NCI-H2196 (cell line): ENCODE results near the gene POMT2.

Experiments
- DNase-seq: peaks from one replicate; lab custom pipeline; 2025; ENCODE audit not compliant: unreplicated experiment; lab: John Stamatoyannopoulos, UW

The POMT2 gene

DNA sequence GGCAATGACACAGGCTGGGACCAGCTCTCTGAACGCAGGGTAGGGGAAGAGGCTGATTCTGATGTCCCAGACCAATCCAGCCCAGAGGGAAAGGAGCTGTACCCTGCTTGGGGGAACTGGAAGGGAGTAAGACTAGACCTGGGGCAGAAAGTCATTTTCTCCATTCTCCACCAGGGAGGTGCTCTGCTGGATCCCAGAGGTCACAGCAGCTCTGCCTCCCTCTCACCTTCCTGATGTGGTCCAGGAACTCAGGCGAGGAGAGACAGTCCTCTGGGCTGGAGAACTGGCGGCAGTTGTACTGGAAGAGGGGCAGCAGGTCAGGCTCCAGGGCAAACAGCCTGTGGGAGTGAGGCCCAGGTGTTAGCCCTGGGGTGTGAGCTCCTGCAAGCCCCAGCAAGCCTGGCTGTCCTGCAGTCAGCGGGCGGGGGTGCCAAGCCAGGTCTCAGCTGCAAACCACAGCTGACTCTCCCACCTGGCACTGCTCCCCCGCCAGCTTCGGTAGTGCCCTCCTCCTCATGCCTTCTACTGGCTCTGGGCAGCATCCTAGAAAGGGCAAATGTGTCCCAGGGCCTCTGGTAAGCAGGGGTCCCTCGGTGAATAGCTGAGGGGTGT, 51.6 kb downstream of the POMT2 start:
- DNase-seq, result peak; percentile 76

DNA sequence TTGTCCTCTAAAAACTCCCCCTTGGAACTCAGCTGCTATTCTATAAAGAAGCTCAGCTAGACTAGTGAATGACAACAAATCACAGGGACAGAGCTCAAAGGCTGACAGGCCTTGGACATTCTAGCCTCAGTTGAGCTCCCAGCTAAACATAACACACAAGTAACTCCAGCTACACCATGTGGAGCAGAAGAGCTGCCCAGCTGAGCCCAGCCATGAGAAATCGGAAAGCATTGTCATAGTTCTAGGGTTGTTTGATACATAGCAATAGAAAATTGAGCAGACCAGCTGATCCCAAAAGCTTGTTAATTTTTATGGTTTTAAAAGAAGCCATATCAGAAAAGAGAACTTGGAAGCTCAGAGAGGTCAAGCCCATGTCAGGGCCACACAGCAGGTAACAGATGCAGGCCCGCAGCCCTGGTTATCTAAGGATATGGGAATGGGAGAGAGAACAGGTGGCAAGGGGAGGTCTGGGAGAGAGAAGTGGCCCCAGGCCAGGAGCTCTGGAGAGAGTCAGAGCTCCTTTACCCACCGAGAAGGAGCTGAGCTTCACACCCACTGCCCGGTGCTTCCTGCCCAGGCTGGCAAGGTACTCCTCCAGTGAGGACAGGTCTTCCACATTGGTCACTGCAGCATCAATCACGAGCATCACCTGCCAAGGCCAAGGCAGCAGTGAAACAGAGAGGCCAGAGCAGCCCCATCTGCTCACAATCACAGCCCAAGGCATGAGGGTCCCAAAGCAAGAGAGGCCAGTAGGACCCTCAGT, 52.6 kb downstream of the POMT2 start:
- DNase-seq, result no peak

DNA sequence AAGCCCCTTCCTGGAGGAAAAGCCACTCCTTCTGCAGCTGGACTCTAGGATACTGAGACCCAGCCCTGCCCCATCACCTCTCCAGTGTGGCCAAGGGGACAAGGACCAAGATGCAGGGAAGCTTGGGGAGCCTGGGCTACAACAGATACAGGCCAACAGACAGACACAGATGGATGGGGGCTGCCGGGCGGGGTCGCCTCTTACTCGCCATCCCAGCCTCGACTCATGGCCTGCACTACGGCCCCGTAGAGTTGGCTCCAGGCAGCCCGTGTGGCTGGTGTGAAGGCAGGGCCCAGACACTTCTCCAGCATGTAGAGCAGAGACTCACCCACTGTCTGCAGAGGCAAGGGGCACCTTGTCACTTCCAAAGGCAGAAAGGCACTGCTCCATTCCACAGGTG, 54.3 kb downstream of the POMT2 start:
- DNase-seq, result no peak

DNA sequence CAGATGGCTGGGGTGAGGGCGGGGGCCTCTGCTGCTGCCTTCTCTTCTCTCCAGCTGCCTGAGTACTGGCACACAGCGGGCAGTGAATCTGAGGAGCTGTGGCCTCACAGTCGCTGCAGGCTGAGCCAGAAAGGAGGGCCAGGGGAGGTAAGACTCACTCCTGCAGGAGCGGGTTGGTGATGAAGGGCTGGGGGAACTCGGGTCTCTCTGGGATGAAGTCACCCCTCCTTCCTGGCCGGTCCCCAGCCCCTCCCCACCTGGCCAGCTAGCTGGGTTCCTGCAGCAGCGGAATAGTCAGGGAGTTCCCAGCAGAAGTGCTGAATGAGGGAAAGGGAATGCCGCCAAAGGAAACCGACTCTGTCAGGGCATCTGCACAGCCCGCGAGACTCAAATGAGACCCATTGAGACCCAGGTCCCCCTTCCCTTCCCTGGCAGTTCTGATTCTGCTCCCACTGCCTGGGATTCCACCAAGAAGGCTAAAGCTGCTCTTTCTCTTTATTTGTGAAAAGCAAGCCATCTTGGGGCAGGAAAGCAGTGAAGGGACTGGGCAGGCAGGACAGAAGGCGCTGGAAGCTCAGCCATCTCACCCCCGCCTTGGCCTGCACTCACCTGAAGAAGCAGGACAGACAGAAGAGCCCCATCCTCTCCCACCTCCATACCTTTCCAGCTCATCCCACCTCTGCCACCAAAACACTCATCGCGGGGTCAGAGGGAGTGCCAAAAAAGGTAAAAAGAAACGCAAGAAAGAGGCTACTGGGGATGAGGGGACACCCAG, 54.9 kb downstream of the POMT2 start:
- DNase-seq, result no peak

DNA sequence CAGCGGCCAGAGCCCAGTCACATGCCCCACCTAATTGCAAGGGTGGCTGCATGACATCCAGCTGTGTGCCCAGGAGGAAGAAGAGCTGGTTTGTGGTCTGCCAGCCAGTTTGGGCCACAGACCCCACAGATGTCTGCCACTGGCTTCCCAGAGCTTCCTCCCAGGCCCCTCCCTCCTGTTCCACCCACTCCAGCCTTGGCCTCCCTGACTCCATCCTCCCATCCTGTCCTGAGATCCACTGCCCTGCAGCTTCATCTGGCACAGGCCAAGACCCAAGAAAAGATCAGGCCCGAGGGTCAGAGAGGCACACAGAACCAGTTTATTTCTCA, 55.5 kb downstream of the POMT2 start:
- DNase-seq, result no peak

DNA sequence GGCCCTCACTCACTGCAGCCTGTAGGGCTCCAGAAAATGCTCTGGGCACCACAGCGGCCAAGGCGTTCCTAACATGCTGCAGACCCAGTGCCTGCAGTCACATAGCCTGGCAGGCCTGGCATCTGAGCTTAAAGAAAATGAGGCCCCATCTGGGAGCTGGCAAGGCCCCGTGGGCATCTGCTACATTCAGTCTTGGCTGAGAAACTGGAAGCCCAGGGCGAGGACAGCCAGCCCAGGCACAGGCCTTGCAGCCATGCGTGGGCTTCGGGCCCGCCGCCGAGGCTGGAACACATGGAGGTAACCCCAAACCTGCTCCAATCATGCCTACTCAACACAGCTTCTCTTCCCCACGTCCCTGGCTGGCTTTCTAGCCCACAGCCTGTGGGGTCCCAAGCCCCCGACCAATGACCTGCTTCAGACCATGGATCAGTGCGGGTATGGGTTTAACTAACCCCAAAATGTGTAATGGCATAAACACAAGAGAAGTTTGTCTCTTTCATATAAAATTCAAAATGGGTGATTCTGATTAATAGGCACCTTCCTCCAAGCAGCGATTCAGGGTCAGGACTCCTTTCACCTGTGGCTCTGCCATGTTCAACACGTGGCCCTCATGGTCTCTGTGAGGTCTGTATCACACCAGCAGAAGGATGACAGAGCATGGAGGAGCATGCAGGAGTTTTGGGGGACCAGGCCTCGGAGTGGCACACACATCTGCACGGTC, 56.1 kb downstream of the POMT2 start:
- DNase-seq, result no peak

DNA sequence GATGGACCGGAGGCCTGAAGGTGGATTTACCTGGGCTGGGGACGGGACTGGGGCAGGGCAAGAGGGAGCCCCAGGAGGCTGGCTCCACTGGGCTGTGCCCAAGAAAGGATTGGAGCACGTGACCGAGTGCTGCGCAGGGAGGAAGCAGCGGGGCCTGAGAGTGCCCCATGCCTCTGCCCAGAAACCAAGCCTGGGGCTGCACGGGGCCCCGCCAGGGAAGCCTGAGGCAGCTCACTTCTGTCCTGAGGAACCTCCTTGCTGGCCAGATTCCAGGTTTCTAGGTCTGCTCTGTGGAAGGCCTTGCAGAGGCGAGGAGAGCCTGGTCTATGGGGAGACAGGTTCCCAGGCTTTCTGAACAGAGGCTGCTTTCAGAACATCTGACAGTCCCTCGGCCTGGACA, 60.1 kb downstream of the POMT2 start:
- peak; percentile 11 for DNase-seq

DNA sequence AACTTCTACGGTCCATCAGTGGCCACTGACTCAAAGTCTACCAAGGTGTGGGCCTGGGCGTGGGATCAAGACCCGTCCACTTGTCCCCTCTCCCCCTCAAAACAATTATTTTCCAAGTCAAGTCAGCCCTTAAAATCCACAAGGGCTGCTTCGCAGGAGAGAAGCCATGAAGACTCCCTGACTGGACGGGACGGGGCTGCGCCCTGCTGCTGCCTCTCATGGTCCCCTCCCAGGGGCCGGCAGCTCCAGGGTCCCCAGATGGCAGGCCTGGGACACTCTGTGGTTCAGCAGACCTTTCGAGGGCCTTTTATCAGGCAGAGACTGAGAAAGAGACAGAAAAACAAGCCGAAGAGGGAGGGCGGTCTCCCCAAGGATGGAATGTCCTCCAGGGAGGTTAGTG, 60.5 kb downstream of the POMT2 start:
- DNase-seq, result no peak

DNA sequence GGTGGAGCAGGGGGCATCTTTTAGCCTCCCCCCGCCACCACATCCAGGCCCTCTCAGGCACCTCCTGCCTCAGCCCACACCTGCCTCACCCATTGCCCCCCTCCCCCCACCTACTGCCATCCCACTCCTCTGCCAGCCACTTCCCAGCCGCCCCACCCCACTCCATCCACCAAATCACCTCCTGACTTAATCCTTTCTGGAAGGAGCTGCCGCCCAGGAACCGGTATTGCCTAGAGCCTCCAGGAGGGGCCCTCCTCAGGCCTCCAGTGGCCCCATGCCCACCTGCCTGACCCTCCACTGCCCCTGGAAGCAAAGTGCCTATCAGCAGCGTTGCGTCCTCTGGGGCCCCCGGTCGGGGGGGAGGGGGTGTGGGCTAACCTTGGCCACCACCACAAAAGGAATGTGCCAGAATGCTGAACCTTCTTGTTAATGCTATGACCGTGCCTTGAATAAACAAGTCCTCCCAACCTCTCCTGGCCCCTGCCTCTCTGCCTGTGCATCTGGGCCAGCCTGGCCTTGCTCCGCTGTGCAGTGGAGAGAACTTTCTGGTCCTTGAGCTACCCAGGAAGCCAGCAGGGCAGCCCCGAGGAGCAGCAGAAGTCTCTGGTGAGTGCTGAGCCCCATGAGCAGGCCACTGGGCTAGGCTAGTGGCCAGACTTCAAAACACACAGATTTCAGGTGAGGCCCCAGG, 61.5 kb downstream of the POMT2 start:
- DNase-seq, result no peak

DNA sequence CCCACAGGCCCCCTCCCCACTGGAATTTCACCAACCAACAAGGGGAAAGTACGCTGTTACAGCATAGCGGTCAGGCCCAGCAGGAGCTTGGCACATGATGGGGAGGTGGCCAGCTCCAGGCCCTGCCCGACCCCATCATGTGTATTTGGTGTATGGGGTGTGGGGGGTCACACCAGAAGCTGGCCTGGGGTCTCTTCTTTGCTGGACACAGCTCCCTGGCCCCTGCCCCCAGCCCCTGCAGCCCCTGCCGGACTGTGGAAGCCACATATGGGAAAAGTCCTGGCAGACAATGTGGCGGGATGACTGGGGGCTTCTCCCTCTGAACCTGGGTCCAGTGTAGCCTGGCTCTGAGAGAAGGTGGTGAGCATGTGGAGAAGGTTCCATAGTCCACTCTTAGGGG, 62.1 kb downstream of the POMT2 start:
- DNase-seq, result no peak

DNA sequence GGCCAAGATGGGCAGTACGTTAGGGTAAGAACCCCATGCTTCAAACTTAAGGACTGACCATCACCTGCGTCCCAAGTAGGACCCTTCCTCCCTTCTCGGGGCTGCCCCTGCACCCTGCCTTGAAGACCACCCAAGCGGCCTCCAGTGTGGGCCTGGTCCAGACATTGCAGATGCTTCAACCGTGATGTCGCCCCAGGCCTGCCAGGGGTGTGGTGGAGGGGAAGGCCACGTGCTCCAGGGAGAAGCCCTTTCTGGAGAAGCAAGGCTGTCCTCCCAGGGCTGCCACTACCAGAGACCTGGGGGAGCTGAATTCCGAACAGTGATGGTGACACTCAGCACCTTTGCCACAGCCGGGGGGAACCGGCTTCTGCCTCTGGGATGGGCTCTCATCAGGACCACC, 63.0 kb downstream of the POMT2 start:
- no peak for DNase-seq

DNA sequence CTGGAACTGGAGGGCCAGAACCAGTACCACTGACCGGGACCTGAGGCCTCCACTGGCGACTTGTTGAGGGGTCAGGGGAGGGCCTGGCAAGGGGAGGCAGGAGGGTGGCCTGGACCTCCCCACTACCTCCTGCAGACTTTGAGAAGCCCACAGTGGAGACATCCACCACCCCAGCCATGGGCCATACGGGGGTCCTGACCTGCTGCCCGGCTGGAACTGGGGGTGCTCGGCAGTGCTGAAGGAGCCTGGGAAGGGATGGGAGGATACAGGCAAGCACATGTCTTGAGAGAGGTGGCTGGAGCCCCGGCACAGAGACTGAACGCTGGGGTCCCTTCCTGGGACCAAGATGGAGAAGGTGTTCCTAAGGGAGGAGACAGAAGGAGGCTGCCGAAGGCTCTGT, 64.0 kb downstream of the POMT2 start:
- no peak for DNase-seq

DNA sequence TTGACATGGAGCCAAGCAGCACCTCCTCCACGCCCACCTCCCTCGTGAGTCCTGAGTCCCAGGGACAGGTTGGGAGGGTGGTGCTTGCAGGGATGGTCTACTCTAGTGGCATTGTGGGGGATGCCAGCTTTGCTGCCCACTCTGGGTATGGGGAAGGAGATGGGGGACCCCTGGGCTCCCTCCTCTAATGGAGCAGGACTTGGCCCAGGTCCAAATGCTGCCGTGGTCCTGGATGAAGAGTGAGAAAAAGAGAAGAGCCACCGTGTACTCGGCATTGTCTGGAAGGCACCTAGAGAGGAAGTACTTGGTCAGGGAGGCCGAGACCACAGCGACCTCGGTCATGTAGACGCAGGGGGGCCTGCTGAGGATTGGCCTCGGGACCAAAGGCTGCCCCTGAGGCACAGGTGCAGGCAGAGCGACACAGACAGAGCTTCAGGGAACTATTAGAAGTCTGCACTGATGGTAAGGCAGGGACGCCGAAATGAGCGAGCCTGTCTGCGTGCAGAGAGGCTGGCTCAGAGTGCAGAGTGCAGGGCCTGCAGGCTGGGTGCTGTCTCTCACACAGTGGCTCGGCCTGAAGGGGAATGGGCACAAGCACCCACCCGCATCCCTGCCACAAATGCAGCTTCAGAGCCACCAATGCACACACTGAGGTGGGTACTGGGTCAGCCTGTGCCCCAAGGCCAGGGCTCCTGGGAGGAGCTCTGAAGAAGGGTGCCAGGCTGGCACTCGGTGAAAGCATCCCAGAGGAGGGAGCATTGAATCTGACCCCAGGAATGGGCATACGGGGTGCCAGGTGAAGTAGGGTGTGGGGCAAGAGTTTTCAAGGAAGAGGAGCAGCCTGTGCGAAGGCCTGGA, 67.1 kb downstream of the POMT2 start:
- DNase-seq, result no peak

DNA sequence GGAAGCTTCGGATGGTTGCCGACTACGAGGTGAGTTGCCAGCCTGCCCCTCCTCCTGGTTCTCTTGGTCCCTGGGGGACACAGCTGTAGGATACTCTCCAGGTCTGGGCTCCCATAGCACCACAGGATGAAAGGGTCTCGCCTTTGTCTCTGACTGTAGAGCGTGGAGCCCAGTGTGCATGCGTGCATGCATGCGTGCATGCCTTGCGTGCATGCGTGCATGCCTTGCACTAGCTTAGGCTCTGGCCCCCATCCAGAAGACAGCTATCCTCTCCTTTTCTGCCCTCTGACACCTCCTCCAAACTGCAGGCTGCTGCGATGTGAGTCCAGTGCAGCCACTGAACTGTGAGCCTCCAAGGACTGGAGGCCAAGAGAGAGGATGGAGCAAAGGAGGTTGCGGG, 68.8 kb downstream of the POMT2 start:
- no peak for DNase-seq

DNA sequence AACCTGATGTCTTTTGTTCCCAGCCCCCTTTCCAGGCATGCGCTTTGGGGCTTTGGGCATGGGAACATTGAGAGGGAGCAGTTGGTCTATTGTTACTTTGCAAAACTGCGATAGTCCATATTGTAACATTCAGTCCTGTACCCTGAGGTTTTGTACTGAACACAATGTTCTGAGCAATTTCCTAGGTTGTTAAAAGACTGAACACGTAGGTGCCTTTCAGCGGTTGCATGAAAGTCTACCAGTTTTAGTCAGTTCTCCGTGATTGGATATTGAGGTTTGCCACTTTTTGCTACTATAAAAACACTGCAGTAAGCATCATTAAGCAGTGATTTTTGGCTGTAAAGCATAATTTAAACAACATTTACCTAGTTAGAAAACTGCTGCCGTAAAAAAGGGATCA, 69.8 kb downstream of the POMT2 start:
- no peak for DNase-seq

DNA sequence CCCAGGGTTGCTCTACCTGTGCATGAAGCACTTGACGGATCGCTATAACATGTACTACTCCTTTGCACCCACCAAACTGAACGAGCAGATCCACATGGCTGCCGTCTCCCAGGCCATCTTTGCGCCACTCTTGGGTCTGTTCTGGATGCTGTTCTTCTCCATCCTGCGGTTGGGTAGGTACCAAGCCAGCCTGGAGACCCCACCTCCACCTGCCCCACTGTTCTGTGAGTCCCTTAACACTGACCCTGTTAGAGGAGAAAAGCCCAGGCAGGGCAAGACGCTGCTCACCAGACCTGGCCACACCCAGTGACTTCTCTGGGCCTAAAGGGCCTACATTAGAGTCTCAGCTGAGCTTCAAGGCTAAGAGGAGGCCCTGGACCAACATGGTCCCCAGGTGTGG, 71.4 kb downstream of the POMT2 start:
- DNase-seq, result no peak

DNA sequence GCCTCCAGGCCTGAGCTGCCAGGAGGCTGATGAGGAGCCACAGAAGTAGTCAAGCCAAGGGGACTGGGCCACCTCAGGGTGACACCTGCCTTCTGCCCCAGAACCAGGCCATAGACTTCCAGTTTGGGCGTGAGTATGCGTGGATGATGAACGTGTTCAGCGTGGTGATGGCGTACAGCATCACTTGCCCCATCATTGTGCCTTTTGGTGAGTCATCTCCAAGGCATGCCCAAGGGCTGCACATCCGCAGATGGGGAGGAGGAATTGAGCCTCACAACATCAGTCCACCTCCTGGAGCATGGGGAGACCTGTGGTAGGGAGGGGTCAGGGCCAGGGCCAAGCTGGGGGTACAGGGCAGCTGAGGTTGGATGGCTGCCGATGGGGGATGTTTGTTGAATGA, 72.0 kb downstream of the POMT2 start:
- no peak for DNase-seq

DNA sequence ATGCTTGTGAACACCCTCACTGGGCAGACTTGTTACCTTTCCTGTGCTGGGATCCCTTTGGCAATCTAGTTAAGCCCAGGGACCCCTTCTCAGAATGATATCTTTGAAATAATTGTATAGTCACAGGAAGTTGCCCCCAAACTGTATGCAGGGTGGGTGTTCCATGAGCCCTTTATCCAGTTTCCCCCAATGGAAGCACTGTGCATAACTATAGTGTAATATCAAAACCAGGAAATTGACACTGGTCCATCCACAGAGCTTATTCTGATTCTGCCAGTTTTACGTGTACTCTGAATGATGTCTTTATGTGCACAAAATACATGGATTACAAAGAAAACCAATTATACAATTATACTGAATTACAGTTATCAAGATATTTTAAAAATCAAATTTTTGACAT, 73.9 kb downstream of the POMT2 start:
- DNase-seq, result no peak

DNA sequence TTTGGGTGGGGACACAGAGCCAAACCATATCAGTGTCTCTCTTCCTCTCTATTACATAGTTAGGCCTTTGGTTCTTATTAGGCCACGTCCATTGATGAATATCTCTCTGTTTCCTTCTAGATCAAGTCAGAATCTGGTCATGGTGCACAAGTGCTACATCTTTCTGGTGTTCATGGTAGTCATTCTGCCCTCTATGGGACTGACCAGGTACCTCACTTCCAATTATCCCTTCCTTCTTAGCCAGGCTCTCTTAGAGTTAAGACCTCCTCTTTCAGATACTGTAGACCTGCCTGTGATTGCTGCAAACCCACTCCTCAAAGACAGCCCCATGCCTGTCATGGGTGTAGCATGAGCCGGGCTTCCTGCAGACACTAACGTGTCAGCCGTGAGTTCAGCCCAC, 74.9 kb downstream of the POMT2 start:
- no peak for DNase-seq

DNA sequence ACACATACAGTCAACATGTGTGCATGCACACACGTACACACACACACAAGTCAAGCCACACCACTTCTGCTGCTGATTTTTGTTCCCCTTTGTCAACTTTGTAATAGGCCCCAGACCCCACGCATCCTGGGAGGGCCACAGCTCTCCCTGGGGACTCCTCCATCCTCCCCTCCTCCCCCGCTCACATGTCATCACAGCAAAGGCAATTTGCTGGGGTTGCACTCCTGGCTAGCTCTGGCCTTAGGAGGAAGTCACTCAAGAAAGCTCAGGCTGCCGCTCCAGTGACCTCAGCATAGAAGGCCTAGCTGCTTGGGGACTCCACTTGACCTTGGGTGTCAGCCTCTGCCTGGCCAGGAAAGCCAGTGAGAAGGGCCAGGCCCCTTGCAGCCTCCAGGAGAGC, 76.8 kb downstream of the POMT2 start:
- DNase-seq, result no peak
